ENCODE results near the gene FAM83B.

Gene FAM83B

DNA sequence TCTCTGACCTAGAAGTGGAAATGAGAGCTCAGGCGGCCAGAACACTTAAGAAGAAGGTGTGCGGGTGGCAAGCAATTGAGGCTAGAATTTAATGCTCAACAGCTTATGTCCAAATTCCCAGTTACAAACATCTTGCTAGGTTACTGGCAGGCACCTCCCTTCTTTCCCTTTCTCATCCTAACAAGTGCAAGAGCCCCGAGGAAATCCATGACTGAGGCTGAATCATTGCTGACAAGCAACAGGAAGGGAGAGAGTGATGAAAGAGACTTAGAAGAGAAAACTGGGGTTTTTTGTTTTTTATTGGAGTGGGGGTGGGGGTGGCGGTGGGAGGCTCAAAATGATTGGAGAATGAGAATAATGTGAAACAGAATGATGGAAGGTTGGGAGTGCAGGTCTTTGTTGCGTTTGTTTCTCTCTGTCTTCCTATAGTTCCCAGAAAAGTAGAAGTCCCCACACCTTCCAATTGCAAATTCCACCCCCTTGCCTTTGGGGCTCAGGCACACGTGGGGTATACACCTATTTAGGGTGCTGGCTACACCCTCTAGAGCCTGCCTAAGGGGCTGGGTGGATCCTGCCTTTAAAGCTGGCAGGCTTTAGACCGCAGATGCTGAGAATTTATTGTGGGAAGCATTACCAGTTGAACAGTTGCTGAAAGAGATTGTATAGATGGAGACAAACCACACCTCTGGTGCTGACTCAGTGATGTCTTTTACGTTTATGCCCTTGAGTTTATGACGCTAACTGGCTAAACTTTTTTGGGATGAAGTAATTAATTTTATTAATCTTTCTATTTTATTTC is 1.4 kb downstream of the FAM83B start:
- no peak overlapping the region for H3K4me3 ChIP-seq (replicated peaks; ENCODE audit: low read depth, low read length)
- TF ChIP-seq, protein P1, sequence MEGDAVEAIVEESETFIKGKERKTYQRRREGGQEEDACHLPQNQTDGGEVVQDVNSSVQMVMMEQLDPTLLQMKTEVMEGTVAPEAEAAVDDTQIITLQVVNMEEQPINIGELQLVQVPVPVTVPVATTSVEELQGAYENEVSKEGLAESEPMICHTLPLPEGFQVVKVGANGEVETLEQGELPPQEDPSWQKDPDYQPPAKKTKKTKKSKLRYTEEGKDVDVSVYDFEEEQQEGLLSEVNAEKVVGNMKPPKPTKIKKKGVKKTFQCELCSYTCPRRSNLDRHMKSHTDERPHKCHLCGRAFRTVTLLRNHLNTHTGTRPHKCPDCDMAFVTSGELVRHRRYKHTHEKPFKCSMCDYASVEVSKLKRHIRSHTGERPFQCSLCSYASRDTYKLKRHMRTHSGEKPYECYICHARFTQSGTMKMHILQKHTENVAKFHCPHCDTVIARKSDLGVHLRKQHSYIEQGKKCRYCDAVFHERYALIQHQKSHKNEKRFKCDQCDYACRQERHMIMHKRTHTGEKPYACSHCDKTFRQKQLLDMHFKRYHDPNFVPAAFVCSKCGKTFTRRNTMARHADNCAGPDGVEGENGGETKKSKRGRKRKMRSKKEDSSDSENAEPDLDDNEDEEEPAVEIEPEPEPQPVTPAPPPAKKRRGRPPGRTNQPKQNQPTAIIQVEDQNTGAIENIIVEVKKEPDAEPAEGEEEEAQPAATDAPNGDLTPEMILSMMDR (IDR thresholded peaks at IDR 0.05; ENCODE audit: insufficient read depth, low read length, poor library complexity, severe bottlenecking), result no peak
- no peak for DNase-seq (ENCODE audit: extremely low read depth, insufficient read length)

DNA sequence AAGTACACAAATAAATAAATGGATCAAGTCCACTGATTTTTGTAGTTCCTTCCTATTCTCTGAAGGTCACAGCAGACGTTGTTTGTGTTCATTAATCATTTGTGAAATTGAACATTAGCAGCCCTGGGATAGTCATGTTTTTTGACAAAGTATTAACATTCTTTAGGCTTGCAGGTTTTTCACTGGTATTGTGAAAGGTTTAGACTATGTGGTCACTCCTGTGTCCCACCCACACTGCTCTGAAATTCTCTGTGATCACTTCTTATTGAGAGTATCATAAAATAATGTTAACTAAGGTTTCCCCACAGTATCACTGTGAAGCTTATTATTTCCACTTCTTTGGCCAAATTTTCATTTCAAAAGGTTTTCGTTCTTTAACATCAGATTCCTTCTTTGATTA is 3.5 kb downstream of the FAM83B start:
- no peak for DNase-seq (ENCODE audit: extremely low read depth, insufficient read length)
- TF ChIP-seq, protein P1 (IDR thresholded peaks at IDR 0.05; ENCODE audit: insufficient read depth, low read length, poor library complexity, severe bottlenecking), result no peak
- Histone ChIP-seq H3K4me3 (replicated peaks; ENCODE audit: low read depth, low read length) (no peak overlapping the region), H3K27me3 (replicated peaks; ENCODE audit: control insufficient read depth, insufficient read depth, low read length) (no peaks in the 10 kb centered on the region), H3K36me3 (ENCODE audit: control insufficient read depth, insufficient read depth, low read length) (no peaks in the 10 kb centered on the region)

More for the DNA sequence above, 1.4 kb downstream of the FAM83B start:
- Histone ChIP-seq H3K27me3 (replicated peaks; ENCODE audit: control insufficient read depth, insufficient read depth, low read length) (no peaks in the 10 kb centered on the region), H3K36me3 (ENCODE audit: control insufficient read depth, insufficient read depth, low read length) (no peaks in the 10 kb centered on the region)

DNA sequence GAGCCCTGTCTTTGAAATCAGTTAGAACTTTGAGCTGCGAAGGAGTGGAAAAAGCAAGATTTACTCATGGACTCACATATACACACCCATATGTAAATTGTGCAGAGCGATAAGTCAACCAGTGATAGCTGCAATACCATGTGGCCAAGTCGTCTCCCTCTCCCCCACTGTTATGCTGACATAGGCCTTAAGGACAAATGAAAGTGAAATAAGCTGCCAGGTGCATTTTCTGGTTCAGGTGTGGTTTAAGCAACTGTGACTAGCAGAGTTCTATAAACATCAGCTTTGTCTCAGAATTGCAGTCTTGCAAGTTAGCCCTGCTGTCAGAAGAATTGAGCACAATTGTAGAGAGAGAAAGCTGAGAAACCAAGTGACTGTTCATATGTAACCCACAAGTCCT is 9.6 kb downstream of the FAM83B start:
- TF ChIP-seq, protein P1 (IDR thresholded peaks at IDR 0.05; ENCODE audit: insufficient read depth, low read length, poor library complexity, severe bottlenecking), result no peak
- no peaks in the 10 kb centered on the region for H3K27me3 ChIP-seq (replicated peaks; ENCODE audit: control insufficient read depth, insufficient read depth, low read length)
- no peaks in the 10 kb centered on the region for H3K36me3 ChIP-seq (ENCODE audit: control insufficient read depth, insufficient read depth, low read length)
- H3K4me3 ChIP-seq (replicated peaks; ENCODE audit: low read depth, low read length), result no peak overlapping the region
- no peak for DNase-seq (ENCODE audit: extremely low read depth, insufficient read length)

DNA sequence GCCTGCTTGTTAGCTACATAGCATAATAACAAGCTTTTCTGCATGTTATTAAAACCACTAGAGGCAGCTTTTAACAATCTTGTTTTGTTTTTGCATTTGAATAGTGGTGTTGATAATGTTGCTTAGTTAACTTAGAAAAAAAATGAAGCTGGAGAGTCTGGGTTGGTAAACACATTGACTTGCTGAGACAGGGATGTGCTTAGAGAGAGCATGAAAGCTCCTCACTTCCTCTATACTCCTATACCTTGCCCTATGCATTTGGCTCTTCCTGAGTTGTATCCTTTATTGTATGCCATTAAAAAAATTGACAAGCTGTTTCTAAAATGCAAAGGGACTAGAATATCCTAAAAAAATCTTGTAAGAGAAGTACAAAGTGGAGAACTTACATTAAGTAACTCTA is 13.6 kb downstream of the FAM83B start:
- TF ChIP-seq, protein P1 (IDR thresholded peaks at IDR 0.05; ENCODE audit: insufficient read depth, low read length, poor library complexity, severe bottlenecking), result no peak
- Histone ChIP-seq H3K27me3 (replicated peaks; ENCODE audit: control insufficient read depth, insufficient read depth, low read length) (no peaks in the 10 kb centered on the region; the same call in 1 of the 2 replicates), H3K36me3 (ENCODE audit: control insufficient read depth, insufficient read depth, low read length) (no peaks in the 10 kb centered on the region), H3K4me3 (replicated peaks; ENCODE audit: low read depth, low read length) (no peak overlapping the region)
- no peak for DNase-seq (ENCODE audit: extremely low read depth, insufficient read length)

DNA sequence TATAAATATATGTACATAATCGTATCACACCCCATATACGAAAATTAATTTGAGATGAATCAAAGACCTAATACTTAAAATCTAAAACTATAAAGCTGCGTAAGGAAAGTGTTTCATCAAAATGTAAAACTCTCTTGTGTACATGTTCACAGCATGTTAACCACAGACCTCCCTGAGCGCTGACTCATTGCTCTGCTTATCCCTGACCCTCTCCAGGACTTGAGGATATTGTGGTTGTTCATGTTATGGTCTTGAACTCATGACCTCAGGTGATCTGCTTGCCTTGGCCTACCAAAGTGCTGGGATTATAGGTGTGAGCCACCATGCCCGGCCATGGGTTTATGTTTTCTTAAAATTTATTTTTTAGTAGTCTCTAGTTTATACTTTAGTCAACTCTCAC is 14.2 kb downstream of the FAM83B start:
- H3K36me3 ChIP-seq (ENCODE audit: control insufficient read depth, insufficient read depth, low read length), result no peaks in the 10 kb centered on the region
- TF ChIP-seq, protein P1 (IDR thresholded peaks at IDR 0.05; ENCODE audit: insufficient read depth, low read length, poor library complexity, severe bottlenecking), result no peak
- H3K27me3 ChIP-seq (replicated peaks; ENCODE audit: control insufficient read depth, insufficient read depth, low read length), result no peaks in the 10 kb centered on the region; the same call in 1 of the 2 replicates
- DNase-seq (ENCODE audit: extremely low read depth, insufficient read length), result no peak
- no peak overlapping the region for H3K4me3 ChIP-seq (replicated peaks; ENCODE audit: low read depth, low read length)
